SH-SY5Y (cell line): ENCODE measurements around the gene ZNF362.

ENCODE experiments used
- GATA2 ChIP-seq: IDR thresholded peaks from 2 replicates; pipeline ENCODE4 v1.6.1; 2011; ENCODE audit warnings: mild to moderate bottlenecking, low read depth, low read length
- GATA3 ChIP-seq: IDR thresholded peaks from 2 replicates; pipeline ENCODE4 v1.6.1; 2011; ENCODE audit warnings: low read depth, mild to moderate bottlenecking, low read length, moderate library complexity

DNA sequence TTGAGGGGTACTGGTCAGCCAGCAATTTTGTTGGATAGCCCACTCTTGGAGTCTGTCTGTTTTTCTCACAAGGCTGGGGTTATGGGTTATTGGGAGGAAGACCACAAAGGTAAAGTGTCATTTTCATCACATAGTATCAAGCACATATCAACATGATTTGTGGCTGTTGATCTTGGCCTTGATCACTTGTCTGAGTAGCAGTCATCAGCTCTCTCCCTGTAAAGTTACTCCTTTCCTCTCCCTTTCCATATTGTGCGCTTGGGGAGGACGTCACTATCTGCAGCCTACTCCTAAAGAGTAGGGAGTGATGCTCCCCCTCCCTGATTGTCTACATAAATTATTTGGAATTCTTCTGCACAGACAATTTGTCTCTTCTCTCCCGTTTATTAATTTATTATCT is 1.8 kb upstream of the ZNF362 start:
- no peak for TF ChIP-seq GATA2
- no peak for TF ChIP-seq GATA3
